Kidney epithelial cell (primary cell): ENCODE data around the gene DISC1. TPM values are rescaled to one million over a fixed set of nuclear protein-coding genes. Genes with fewer than 3 reads are reported as not detected.

Experiments used
- DNase-seq: peaks from one replicate; pipeline ENCODE4 v3.0.0-alpha.2; 2010; ENCODE audit warnings: low read depth
- H3K27me3 ChIP-seq: 2 replicates; pipeline ENCODE4 v1.6.0; 2011; ENCODE audit warnings: low read length; ENCODE audit not compliant: control insufficient read depth, insufficient read depth
- H3K36me3 ChIP-seq: 2 replicates; pipeline ENCODE4 v1.5.1; 2011; ENCODE audit warnings: low read length; ENCODE audit not compliant: control insufficient read depth, insufficient read depth
- H3K4me3 ChIP-seq: 2 replicates; pipeline ENCODE4 v1.5.1; 2011; ENCODE audit warnings: low read depth, mild to moderate bottlenecking, control low read depth, low read length
- total RNA-seq: library from RNA; depleted of rRNA; stranded (reverse); fragments of >200 nt; gene quantifications from 2 replicates; pipeline ENCODE4 v1.2.3, GENCODE V29; 2015
- TF ChIP-seq, protein P1 (sequence below): IDR thresholded peaks from 2 replicates; pipeline ENCODE4 v1.5.1; 2011; ENCODE audit warnings: mild to moderate bottlenecking, moderate library complexity, low read length, control low read depth, inconsistent platforms; ENCODE audit not compliant: insufficient read depth, poor library complexity, severe bottlenecking

Gene DISC1
- total RNA-seq, 1 donor from 2014 or later: 5.8 TPM

DNA sequence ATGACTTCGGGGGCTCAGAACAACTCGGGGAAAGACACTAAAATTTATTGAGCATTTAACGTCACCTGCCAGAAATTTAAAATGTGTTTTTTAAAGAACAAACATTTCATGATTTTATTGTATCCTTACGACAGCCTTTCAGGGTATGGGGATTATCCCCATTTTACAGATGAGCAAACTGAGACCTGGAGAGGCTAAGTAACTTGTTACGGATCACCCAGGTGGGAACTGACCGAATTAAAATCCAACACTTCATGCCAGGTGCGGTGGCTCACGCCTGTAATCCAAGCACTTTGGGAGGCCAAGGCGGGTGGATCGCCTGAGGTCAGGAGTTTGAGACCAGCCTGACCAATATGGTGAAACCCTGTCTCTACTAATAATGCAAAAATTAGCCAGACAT, 50.9 kb downstream of the DISC1 start:
- no peak for DNase-seq
- TF ChIP-seq, protein P1, sequence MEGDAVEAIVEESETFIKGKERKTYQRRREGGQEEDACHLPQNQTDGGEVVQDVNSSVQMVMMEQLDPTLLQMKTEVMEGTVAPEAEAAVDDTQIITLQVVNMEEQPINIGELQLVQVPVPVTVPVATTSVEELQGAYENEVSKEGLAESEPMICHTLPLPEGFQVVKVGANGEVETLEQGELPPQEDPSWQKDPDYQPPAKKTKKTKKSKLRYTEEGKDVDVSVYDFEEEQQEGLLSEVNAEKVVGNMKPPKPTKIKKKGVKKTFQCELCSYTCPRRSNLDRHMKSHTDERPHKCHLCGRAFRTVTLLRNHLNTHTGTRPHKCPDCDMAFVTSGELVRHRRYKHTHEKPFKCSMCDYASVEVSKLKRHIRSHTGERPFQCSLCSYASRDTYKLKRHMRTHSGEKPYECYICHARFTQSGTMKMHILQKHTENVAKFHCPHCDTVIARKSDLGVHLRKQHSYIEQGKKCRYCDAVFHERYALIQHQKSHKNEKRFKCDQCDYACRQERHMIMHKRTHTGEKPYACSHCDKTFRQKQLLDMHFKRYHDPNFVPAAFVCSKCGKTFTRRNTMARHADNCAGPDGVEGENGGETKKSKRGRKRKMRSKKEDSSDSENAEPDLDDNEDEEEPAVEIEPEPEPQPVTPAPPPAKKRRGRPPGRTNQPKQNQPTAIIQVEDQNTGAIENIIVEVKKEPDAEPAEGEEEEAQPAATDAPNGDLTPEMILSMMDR: no peak
- Histone ChIP-seq H3K27me3 (no peaks in the 10 kb centered on the region), H3K4me3 (no peak overlapping the region), H3K36me3 (no peaks in the 10 kb centered on the region)

DNA sequence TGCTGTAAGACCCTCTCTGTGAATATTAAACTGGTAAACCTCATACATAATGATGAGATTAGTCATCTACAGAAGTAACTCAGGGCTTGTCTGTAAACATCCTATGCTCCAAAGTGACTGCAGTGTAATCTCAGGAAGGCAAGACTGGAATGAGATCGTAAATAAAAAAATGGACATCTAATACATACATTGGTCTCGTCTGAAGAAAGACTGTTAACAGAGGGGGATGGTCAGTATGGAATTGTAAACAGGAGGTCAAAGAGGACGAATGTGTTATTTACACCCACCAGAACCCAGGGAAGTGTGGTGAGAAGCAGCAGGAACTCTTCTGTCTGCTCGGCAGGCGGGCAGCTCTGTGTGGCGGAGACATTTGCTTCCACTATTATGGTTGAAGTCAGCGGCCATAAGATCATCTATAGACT, 51.4 kb downstream of the DISC1 start:
- no peaks in the 10 kb centered on the region for H3K36me3 ChIP-seq
- TF ChIP-seq, protein P1: no peak
- no peak for DNase-seq
- H3K4me3 ChIP-seq: no peak overlapping the region
- H3K27me3 ChIP-seq: no peaks in the 10 kb centered on the region

DNA sequence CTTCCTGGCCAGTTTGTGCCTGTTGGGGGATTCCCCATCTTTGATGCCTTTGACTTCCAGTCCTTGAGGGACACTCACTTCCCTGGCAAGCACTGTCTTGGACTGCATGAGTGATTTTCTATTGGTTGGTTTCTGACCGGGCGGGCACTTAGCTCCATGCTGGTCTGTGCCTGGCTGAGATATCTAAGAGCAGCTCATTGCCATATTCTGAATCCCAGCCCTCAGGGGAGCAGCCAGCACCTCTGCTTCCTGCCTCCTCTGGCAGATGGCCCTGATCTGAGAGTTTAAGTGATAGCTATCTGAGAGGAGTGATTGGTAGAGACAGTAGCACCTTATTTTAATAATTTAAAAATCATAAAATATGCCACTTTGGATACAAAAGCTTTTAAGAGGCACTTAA, 52.5 kb downstream of the DISC1 start:
- TF ChIP-seq, protein P1: no peak
- Histone ChIP-seq H3K27me3 (no peaks in the 10 kb centered on the region), H3K36me3 (no peaks in the 10 kb centered on the region), H3K4me3 (no peak overlapping the region)
- no peak for DNase-seq

DNA sequence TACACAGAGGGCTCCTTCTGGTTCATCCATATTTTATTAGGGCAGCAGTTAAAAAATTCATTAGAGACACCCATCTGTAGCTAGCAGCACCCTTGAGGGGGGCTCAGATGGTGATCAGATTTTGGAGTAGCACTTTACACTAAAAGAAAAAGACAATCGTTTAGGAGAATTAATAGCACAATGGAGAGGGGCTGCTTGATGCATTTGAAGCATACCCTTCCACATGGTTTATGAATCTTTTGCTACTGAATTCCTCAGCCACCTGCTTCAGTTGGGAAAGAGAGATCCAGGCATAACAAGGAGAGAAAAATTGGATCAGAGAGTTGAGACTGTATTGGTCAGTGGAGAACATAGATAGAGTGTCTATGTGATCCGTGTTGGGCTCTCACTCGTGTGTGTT, 54.4 kb downstream of the DISC1 start:
- H3K4me3 ChIP-seq: no peak overlapping the region
- no peak for DNase-seq
- TF ChIP-seq, protein P1: no peak
- no peaks in the 10 kb centered on the region for H3K36me3 ChIP-seq
- no peaks in the 10 kb centered on the region for H3K27me3 ChIP-seq

DNA sequence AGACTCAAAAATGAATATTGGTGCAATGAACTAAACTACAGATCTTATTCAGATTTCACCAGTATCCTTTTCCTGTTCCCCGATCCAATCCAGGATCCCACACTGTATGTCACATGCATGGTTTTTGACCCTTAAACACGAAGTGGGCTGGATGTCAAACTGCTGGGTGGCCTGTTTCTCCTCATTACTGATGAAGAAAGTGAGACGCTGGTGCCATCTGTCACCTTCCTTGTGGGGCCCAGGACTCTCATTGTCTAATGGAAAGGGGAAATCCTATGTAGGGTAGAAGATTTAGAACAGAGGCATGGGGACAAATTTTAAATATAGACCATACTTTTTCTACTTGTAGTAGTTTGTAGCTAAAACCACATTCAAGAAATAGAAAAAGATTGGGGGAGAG, 56.2 kb downstream of the DISC1 start:
- Histone ChIP-seq H3K4me3 (no peak overlapping the region), H3K36me3 (no peaks in the 10 kb centered on the region), H3K27me3 (no peaks in the 10 kb centered on the region)
- DNase-seq: no peak
- TF ChIP-seq, protein P1: no peak

DNA sequence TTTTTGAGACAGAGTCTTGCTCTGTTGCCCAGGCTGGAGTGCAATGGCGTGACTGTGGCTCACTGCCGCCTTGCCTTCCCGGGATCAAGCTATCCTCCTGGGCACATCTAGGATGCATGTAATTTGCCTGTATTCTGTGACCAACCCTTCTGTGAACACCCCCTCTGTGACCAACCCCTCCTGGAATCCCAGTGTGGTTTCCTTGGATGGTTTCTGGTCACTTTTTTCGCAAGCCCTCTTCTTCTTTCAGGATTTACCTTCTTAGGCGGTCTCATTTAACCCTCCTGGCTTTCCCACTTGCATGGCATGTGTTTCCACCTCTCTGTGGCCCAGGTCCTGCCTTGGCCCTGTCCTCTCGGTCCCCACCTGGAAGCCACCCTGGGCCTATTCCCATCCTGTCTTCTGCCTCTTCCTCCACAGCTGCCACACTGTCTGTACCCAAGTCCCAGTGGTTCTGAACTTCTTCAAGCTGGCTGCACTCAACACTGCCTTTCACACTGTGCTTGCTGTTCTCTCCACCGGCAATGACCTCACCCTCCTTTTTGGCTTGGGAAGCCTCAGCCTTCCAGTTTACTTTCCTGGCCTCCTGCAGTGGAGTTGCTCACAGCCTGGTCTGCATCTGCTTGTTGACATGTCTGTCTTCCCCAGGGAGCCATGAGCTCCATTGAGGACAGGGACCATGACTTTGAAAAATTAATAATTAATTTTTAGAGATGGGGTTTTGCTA, 57.0 kb downstream of the DISC1 start:
- TF ChIP-seq, protein P1: no peak
- Histone ChIP-seq H3K4me3 (no peak overlapping the region), H3K27me3 (no peaks in the 10 kb centered on the region), H3K36me3 (no peaks in the 10 kb centered on the region)
- DNase-seq: no peak
